GM12864 (cell line): ENCODE measurements around the gene KNG1.
A peak's percentile ranks its signal among the peaks of the same experiment; 100 is the strongest.

ENCODE experiments used
- DNase-seq: peaks from one replicate; pipeline ENCODE4 v3.0.0-alpha.2; 2011; ENCODE audit warnings: low read depth
- H3K4me3 ChIP-seq: 2 replicates; pipeline ENCODE4 v1.5.1; 2011; ENCODE audit warnings: mild to moderate bottlenecking, low read depth, low read length, control low read depth
- TF ChIP-seq, protein P1 (sequence below): IDR thresholded peaks from 2 replicates; pipeline ENCODE4 v1.5.1; 2011; ENCODE audit warnings: low read depth, mild to moderate bottlenecking, moderate library complexity, low read length, control low read depth, inconsistent platforms; ENCODE audit errors: missing control alignments

The KNG1 gene

DNA sequence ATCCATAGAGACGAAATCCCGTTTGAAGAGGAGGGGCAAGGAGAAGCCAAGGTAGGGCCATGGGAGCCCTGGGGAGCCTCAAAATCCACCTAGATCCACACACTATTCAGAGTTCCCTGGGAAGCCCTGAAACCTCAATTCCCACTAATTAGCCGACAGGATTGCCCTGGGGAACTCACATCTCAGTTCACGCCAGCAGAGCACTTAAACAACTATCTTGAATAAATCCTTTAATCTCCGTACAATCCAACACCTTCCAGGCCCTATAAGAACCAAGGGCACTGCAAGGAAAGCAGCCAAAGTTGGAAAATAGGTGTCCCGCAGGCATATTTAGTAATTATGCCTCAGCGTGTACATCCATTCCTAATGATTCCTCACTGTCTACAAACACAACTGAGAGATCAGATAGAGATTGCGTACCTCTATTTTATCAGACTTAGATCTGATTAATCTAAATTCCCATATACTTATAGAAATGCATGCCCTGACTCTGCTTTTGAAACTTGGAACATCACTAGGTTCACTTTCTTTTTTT is 40.6 kb downstream of the KNG1 start:
- H3K4me3 ChIP-seq: no peak overlapping the region
- DNase-seq: no peak
- TF ChIP-seq, protein P1, sequence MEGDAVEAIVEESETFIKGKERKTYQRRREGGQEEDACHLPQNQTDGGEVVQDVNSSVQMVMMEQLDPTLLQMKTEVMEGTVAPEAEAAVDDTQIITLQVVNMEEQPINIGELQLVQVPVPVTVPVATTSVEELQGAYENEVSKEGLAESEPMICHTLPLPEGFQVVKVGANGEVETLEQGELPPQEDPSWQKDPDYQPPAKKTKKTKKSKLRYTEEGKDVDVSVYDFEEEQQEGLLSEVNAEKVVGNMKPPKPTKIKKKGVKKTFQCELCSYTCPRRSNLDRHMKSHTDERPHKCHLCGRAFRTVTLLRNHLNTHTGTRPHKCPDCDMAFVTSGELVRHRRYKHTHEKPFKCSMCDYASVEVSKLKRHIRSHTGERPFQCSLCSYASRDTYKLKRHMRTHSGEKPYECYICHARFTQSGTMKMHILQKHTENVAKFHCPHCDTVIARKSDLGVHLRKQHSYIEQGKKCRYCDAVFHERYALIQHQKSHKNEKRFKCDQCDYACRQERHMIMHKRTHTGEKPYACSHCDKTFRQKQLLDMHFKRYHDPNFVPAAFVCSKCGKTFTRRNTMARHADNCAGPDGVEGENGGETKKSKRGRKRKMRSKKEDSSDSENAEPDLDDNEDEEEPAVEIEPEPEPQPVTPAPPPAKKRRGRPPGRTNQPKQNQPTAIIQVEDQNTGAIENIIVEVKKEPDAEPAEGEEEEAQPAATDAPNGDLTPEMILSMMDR: no peak

DNA sequence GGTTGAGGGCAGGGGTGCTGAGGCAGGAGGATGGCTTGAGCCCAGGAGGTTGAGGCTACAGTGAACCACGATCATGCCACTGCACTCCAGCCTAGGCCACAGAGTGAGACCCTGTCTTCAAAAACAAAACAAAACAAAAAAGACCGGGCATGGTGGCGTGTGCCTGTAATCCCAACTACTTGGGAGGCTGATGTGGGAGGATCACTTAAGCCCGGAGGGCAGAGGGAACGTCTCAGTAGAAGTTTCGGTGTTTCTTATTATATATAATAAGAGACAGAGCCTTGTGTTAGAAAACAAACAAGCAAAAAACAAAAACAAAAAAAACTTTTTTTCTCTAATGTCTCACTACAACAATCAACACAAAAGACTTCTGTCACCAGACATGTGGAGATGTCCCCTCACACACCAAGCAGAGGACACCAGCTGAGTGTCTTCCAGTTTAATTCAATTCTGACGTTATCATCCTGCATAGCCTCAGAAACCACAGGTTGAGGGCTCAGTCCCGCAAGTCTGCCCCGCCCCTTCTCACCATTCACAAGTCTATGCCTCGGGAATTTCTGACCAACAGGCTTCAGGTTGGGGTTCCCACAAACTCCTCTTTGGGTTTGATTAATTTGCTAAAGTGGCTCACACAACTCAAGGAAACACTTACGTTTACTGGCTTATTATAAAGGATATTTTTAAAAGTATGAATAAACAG is 42.2 kb downstream of the KNG1 start:
- no peak for DNase-seq
- no peak overlapping the region for H3K4me3 ChIP-seq
- TF ChIP-seq, protein P1: no peak

DNA sequence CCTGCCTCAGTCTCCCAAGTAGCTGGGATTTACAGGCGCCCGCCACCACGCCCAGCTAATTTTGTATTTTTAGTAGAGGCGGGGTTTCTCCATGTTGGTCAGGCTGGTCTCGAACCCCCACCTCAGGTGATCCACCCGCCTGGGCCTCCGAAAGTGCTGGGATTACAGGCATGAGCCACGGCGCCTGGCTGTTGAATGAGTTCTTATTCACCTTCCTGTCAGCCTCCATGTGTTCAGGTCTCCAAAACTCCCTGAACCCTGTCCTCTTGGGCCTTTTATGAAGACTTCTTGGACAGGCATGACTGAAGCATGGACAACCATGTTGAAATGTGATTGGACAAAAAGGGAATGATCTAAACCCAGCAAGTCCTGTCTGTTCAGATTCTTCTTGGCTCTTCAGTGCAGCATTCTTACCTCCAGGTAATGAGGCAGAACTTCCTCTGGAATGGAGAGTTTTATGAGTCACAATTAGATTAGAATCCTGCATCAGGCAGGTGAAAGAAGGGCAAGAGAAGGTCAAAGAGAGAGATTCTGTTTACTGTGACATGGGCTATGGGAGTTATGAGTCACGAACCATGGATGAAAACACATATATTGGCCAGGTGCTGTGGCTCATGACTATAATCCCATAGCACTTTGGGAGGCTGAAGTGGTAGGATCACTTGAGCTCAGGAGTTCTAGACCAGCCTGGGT is 43.1 kb downstream of the KNG1 start:
- TF ChIP-seq, protein P1: no peak
- DNase-seq: no peak
- H3K4me3 ChIP-seq: no peak overlapping the region

DNA sequence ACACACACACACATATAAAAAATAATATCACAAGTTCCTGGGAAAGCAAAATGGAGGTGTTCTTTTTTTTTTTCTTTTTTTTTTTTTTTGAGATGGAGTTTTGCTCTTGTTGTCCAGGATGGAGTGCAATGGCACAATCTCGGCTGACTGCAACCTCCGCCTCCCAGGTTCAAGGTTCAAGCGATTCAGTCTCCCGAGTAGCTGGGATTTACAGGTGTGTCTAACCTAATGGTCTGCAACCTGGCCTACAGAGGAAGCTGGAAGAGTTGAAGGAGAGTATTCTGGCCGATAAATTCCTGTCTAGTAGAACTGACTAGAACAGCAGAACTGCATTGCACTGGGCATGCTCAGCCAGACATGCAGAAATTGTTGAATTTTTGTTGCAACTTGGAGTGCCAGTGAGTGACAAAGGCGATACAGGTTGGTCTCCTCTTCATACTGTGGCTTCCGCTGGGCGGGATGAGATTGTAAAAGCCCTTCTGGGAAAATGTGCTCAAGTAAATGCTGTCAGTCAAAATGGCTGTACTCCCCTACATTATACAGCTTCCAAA is 43.8 kb downstream of the KNG1 start:
- TF ChIP-seq, protein P1: no peak
- no peak overlapping the region for H3K4me3 ChIP-seq
- no peak for DNase-seq

DNA sequence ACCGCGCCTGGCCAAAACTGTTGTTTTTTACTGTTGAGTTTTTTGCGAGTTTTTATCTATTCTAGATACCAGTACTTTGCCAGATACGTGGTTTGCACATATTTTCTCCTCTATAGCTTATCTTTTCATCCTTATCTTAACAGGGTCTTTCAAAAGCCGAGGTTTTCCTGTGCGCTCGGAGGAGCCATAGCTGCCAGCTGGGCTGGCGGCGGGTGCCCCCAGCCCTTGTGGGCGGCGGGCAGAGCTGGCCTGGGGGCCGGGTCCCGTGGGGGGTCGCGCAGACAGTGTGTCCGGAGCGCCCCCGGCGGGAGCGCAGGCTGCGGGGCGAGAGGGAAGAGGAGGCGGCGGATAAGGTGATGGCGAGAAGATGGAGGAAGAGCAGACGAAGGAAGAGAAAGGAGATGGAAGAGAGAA is 55.1 kb downstream of the KNG1 start:
- no peak for DNase-seq
- H3K4me3 ChIP-seq: peak overlapping the region; percentile 38
- TF ChIP-seq, protein P1: no peak

DNA sequence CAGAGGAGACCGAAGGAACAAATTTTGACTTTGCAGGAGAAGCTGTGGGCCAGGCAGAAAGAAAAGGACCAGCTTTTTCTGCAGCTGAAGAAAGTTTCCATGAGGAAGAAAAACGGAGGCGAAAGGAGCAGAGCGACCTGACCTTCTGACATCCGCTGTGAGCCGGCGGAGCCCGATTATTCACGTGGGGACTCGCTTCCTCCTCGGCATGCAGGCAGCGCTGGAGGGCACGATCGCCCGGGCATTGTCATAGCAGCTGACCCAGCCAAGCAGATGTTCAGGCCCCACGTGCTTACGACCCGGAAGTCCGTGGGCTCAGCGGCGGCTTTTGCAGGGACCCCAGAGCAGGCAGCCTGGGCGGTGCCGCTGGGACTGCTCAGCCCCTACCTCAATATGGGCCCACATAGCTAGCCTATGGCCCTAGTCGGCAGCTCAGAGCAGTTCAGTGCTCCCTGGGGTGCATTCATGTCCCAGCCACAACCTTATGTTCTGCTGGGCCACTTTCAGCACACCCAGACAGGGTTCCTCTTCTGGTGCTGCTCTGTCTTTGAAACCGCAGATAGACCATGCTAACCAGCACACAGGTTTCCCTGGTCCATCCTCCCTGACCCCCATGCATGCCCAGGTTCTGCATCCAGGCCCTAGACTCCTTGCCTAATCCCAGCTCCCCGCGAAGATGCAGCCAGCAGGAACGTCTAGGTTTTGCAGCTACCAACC is 55.7 kb downstream of the KNG1 start:
- DNase-seq: peak; percentile 66
- TF ChIP-seq, protein P1: no peak
- peak overlapping the region; percentile 38 for H3K4me3 ChIP-seq
